SU-DHL-6 (cell line): ENCODE measurements around the gene GCH1.

ENCODE experiments used
- H2AFZ ChIP-seq: fragments of 200-600 bp; sonication (generic); 2 replicates; pipeline ENCODE4 v1.6.1; 2014; ENCODE audit warnings: low read depth, mild to moderate bottlenecking, moderate library complexity, mixed read lengths, antibody characterized with exemption, low read length; ENCODE audit not compliant: severe bottlenecking
- H3F3A ChIP-seq: fragments of 200-600 bp; shearing (Covaris generic); 2 replicates; pipeline ENCODE4 v1.6.0; 2016; ENCODE audit warnings: antibody characterized with exemption, mild to moderate bottlenecking; ENCODE audit not compliant: insufficient read depth
- H3K27ac ChIP-seq: fragments of 200-600 bp; sonication (generic); 2 replicates; pipeline ENCODE4 v1.5.1; 2016; ENCODE audit warnings: low read depth, mild to moderate bottlenecking, low read length, moderate library complexity, mixed read lengths
- H3K27me3 ChIP-seq: fragments of 200-600 bp; sonication (generic), shearing (Covaris generic); 2 replicates; pipeline ENCODE4 v1.6.0; 2014; ENCODE audit warnings: mild to moderate bottlenecking, low read length
- H3K36me3 ChIP-seq: fragments of 200-600 bp; sonication (generic); 2 replicates; pipeline ENCODE4 v1.6.1; 2014; ENCODE audit warnings: mild to moderate bottlenecking, low read length, mixed read lengths
- H3K4me2 ChIP-seq: fragments of 300-600, 200-600 bp; shearing (Covaris generic), sonication (generic); 2 replicates; pipeline ENCODE4 v1.6.0; 2014; ENCODE audit warnings: low read length, low read depth, mild to moderate bottlenecking; ENCODE audit not compliant: poor library complexity, severe bottlenecking
- H3K4me3 ChIP-seq: fragments of 200-600 bp; sonication (generic); 2 replicates; pipeline ENCODE4 v1.5.1; 2014; ENCODE audit warnings: antibody characterized with exemption, low read length, mild to moderate bottlenecking, mixed read lengths; ENCODE audit not compliant: insufficient read depth, poor library complexity, severe bottlenecking
- H3K79me2 ChIP-seq: fragments of 200-600 bp; sonication (generic); 2 replicates; pipeline ENCODE4 v1.6.1; 2014; ENCODE audit warnings: mild to moderate bottlenecking, low read length, moderate library complexity; ENCODE audit not compliant: insufficient read depth
- H3K9ac ChIP-seq: fragments of 200-600 bp; sonication (generic); 2 replicates; pipeline ENCODE4 v1.7.0; 2014; ENCODE audit warnings: mild to moderate bottlenecking, low read length
- H3K9me2 ChIP-seq: fragments of 200-600 bp; sonication (generic); replicated peaks from 2 replicates; pipeline ENCODE4 v1.6.1; 2014; ENCODE audit warnings: low read length; ENCODE audit not compliant: insufficient read depth
- H3K9me3 ChIP-seq: fragments of 200-600 bp; sonication (generic); 2 replicates; pipeline ENCODE4 v1.6.1; 2014; ENCODE audit warnings: low read length, mixed read lengths; ENCODE audit not compliant: insufficient read depth
- H4K20me1 ChIP-seq: fragments of 200-600 bp; sonication (generic); 2 replicates; pipeline ENCODE4 v1.6.1; 2014; ENCODE audit warnings: low read depth, mild to moderate bottlenecking, antibody characterized with exemption, low read length, moderate library complexity, mixed read lengths
- CTCF ChIP-seq: fragments of 200-600 bp; sonication (generic); IDR thresholded peaks from one replicate; pipeline ENCODE4 v1.5.1; 2017; ENCODE audit warnings: antibody characterized with exemption, mild to moderate bottlenecking, low read length, moderate library complexity; ENCODE audit not compliant: insufficient read depth, poor library complexity, severe bottlenecking
- EZH2phosphoT487 ChIP-seq: fragments of 200-600 bp; sonication (generic), shearing (Covaris generic); conservative IDR thresholded peaks from 2 replicates; pipeline ENCODE4 v1.6.1; 2018; ENCODE audit warnings: mild to moderate bottlenecking, antibody characterized with exemption, low read length, moderate library complexity, mixed read lengths

The GCH1 gene

GRCh38 chr14:54838931-54839512 lies 63.6 kb downstream of the GCH1 start:
- TF ChIP-seq CTCF = no peak
- H3K27me3 ChIP-seq = no peaks in the 10 kb centered on the region
- peaks cover 5% of the 10 kb centered on the region; the same call in 1 of the 2 replicates for H3K36me3 ChIP-seq
- H3K27ac ChIP-seq = no peak overlapping the region
- H3K9ac ChIP-seq = no peak overlapping the region
- no peak overlapping the region for H3K4me3 ChIP-seq
- H4K20me1 ChIP-seq = no peaks in the 10 kb centered on the region
- H3K79me2 ChIP-seq = no peaks in the 10 kb centered on the region
- H3F3A ChIP-seq = no peaks in the 10 kb centered on the region
- H3K4me2 ChIP-seq = no peak overlapping the region
- H2AFZ ChIP-seq = no peak overlapping the region
- no peaks in the 10 kb centered on the region for H3K9me3 ChIP-seq
- H3K9me2 ChIP-seq = no peaks in the 10 kb centered on the region

- no peaks in the 10 kb centered on the region for H3K27me3 ChIP-seq
- H3K9ac ChIP-seq = no peak overlapping the region
- 0 out of 2 replicates have a peak, but pooled peaks cover 5% of the 10 kb centered on the region for H3K36me3 ChIP-seq
- H2AFZ ChIP-seq = no peak overlapping the region
- no peaks in the 10 kb centered on the region for H4K20me1 ChIP-seq
- TF ChIP-seq CTCF = no peak
- TF ChIP-seq EZH2phosphoT487 = no peak
- no peaks in the 10 kb centered on the region for H3F3A ChIP-seq
- H3K27ac ChIP-seq = no peak overlapping the region
- no peaks in the 10 kb centered on the region for H3K9me3 ChIP-seq
- H3K79me2 ChIP-seq = no peaks in the 10 kb centered on the region
- no peak overlapping the region for H3K4me3 ChIP-seq
- no peaks in the 10 kb centered on the region for H3K9me2 ChIP-seq
- no peak overlapping the region for H3K4me2 ChIP-seq
These were observed 65.0 kb downstream of the GCH1 start for GRCh38 chr14:54837508-54838149.

- no peak overlapping the region for H3K27ac ChIP-seq
These were observed 66.4 kb downstream of the GCH1 start for GRCh38 chr14:54836231-54836630.

More at GRCh38 chr14:54836231-54836630, 66.4 kb downstream of the GCH1 start:
- Histone ChIP-seq H3F3A (no peaks in the 10 kb centered on the region), H4K20me1 (no peaks in the 10 kb centered on the region), H3K4me2 (no peak overlapping the region), H3K9me3 (no peaks in the 10 kb centered on the region), H2AFZ (no peak overlapping the region), H3K9me2 (no peaks in the 10 kb centered on the region), H3K27me3 (no peaks in the 10 kb centered on the region), H3K36me3 (0 out of 2 replicates have a peak, but pooled peaks cover 5% of the 10 kb centered on the region), H3K9ac (no peak overlapping the region), H3K79me2 (no peaks in the 10 kb centered on the region), H3K4me3 (no peak overlapping the region)
- no peak for TF ChIP-seq CTCF
- TF ChIP-seq EZH2phosphoT487 = no peak
